Breast epithelium (tissue), 3 donors: ENCODE results near the gene FPR2.

Experiments used
- POLR2A ChIP-seq: fragments of 450-650 bp; IDR thresholded peaks from one replicate; pipeline ENCODE4 v1.6.1; 2016; ENCODE audit warnings: antibody characterized with exemption, mild to moderate bottlenecking, moderate library complexity
- TF ChIP-seq, protein P1 (sequence below), 3 donors: fragments of 450-650 bp; IDR thresholded peaks; one replicate each; pipeline ENCODE4 v1.5.1; 2016 to 2017; ENCODE audit warnings: antibody characterized with exemption in 3 of 3, mild to moderate bottlenecking in 3 of 3, moderate library complexity in 3 of 3

DNA sequence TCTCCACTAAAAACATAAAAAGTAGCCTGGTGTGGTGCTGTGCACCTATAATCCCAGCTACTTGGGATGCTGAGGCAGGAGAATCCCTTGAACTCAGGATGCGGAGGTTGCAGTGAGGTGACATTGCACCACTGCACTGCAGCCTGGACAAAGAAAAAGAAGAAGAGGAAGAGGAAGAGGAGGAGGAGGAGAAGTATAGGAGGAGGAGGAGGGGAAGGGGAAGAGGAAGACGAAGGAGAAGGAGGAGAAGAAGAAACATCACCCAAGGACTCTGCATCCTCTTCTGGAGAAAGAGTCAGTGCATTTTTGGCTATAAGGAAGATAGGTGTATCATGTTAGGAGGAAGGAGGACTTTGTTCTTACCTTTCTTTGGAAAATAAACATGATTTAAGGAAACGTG, 21.0 kb downstream of the FPR2 start:
- TF ChIP-seq, protein P1, sequence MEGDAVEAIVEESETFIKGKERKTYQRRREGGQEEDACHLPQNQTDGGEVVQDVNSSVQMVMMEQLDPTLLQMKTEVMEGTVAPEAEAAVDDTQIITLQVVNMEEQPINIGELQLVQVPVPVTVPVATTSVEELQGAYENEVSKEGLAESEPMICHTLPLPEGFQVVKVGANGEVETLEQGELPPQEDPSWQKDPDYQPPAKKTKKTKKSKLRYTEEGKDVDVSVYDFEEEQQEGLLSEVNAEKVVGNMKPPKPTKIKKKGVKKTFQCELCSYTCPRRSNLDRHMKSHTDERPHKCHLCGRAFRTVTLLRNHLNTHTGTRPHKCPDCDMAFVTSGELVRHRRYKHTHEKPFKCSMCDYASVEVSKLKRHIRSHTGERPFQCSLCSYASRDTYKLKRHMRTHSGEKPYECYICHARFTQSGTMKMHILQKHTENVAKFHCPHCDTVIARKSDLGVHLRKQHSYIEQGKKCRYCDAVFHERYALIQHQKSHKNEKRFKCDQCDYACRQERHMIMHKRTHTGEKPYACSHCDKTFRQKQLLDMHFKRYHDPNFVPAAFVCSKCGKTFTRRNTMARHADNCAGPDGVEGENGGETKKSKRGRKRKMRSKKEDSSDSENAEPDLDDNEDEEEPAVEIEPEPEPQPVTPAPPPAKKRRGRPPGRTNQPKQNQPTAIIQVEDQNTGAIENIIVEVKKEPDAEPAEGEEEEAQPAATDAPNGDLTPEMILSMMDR (IDR thresholded peaks at IDR 0.05): no peak
- no peak for TF ChIP-seq POLR2A
